GM23338 (cell line): ENCODE results near the gene LAD1. TPM values are rescaled to one million over a fixed set of nuclear protein-coding genes. Genes with fewer than 3 reads are reported as not detected.

Experiments
- ATAC-seq: fragments of 200-7000 bp; cut with Tn5 transposase; 3 replicates; pipeline ENCODE4 v1.9.1; 2020
- DNase-seq: peaks from one replicate; pipeline ENCODE4 v3.0.0-alpha.2; 2015; ENCODE audit warnings: low spot score
- H2AFZ ChIP-seq: fragments of 200-600 bp; sonication (generic); 2 replicates; pipeline ENCODE4 v1.8.0; 2016; ENCODE audit warnings: antibody characterized with exemption, mild to moderate bottlenecking, moderate library complexity
- H3F3A ChIP-seq: fragments of 200-600 bp; sonication (generic); replicated peaks from 2 replicates; pipeline ENCODE4 v1.8.0; 2017; ENCODE audit warnings: antibody characterized with exemption, mixed run types, low read depth
- H3K27ac ChIP-seq: fragments of 200-600 bp; sonication (generic); 2 replicates; pipeline ENCODE4 v1.6.1; 2016; ENCODE audit warnings: low read depth
- H3K27me3 ChIP-seq: fragments of 200-600 bp; sonication (generic); 2 replicates; pipeline ENCODE4 v1.8.0; 2016; ENCODE audit warnings: mild to moderate bottlenecking, mixed run types, moderate library complexity; ENCODE audit not compliant: insufficient read depth
- H3K36me3 ChIP-seq: fragments of 200-600 bp; sonication (generic); 2 replicates; pipeline ENCODE4 v1.8.0; 2016; ENCODE audit warnings: mild to moderate bottlenecking; ENCODE audit not compliant: insufficient read depth
- H3K4me1 ChIP-seq: fragments of 200-600 bp; sonication (generic); 2 replicates; pipeline ENCODE4 v1.8.0; 2016; ENCODE audit warnings: mild to moderate bottlenecking, moderate library complexity; ENCODE audit not compliant: insufficient read depth
- H3K4me2 ChIP-seq: fragments of 200-600 bp; sonication (generic); 2 replicates; pipeline ENCODE4 v1.7.1; 2017; ENCODE audit warnings: mixed run types
- H3K4me3 ChIP-seq: fragments of 200-600 bp; sonication (generic); 2 replicates; pipeline ENCODE4 v1.6.1; 2016; ENCODE audit warnings: mixed run types
- H3K79me2 ChIP-seq: fragments of 200-600 bp; sonication (generic); replicated peaks from 2 replicates; pipeline ENCODE4 v1.8.0; 2017; ENCODE audit warnings: mild to moderate bottlenecking; ENCODE audit not compliant: insufficient read depth
- H3K9me2 ChIP-seq: fragments of 200-600 bp; sonication (generic); 2 replicates; pipeline ENCODE4 v1.8.0; 2017; ENCODE audit not compliant: insufficient read depth
- H4K20me1 ChIP-seq: fragments of 200-600 bp; sonication (generic); replicated peaks from 2 replicates; pipeline ENCODE4 v1.8.0; 2017; ENCODE audit warnings: mild to moderate bottlenecking; ENCODE audit not compliant: insufficient read depth
- H3K27ac Mint-ChIP-seq: 2 replicates; pipeline ENCODE4 v1.8.0; 2020; ENCODE audit warnings: inconsistent platforms, mild to moderate bottlenecking, moderate library complexity, mixed read lengths
- H3K27me3 Mint-ChIP-seq: 3 replicates; pipeline ENCODE4 v1.8.0; 2022; ENCODE audit warnings: low read depth, mild to moderate bottlenecking, moderate library complexity, mixed read lengths, inconsistent platforms; ENCODE audit not compliant: insufficient read depth, poor library complexity
- H3K36me3 Mint-ChIP-seq: 3 replicates; pipeline ENCODE4 v1.8.0; 2021; ENCODE audit warnings: low read depth, mild to moderate bottlenecking, inconsistent platforms, moderate library complexity, mixed read lengths
- H3K4me1 Mint-ChIP-seq: 3 replicates; pipeline ENCODE4 v1.8.0; 2020; ENCODE audit warnings: mild to moderate bottlenecking, inconsistent platforms, mixed read lengths
- H3K4me3 Mint-ChIP-seq: 3 replicates; pipeline ENCODE4 v1.8.0; 2021; ENCODE audit warnings: moderate library complexity, mild to moderate bottlenecking, inconsistent platforms, mixed read lengths
- H3K9me3 Mint-ChIP-seq: 3 replicates; pipeline ENCODE4 v1.8.0; 2020; ENCODE audit warnings: moderate library complexity, mild to moderate bottlenecking, inconsistent platforms, mixed read lengths
- CREB1 ChIP-seq: fragments of 250-450 bp; sonication (Bioruptor Pico); IDR thresholded peaks from 2 replicates; pipeline ENCODE4 v1.5.0; 2020; ENCODE audit warnings: low read depth, mild to moderate bottlenecking, moderate library complexity
- EZH2 ChIP-seq: fragments of 200-600 bp; sonication (generic); IDR thresholded peaks from one replicate; pipeline ENCODE4 v1.8.0; 2017; ENCODE audit warnings: antibody characterized with exemption, mild to moderate bottlenecking, low read depth; ENCODE audit not compliant: unreplicated experiment
- EZH2phosphoT487 ChIP-seq: fragments of 200-600 bp; sonication (generic); IDR thresholded peaks from one replicate; pipeline ENCODE4 v1.8.1; 2018; ENCODE audit warnings: antibody characterized with exemption; ENCODE audit not compliant: unreplicated experiment
- JUNB ChIP-seq: IDR thresholded peaks from one replicate; pipeline ENCODE4 v1.6.1; 2016; ENCODE audit warnings: antibody characterized with exemption; ENCODE audit not compliant: unreplicated experiment
- REST ChIP-seq: IDR thresholded peaks from one replicate; pipeline ENCODE4 v1.6.1; 2018; ENCODE audit warnings: antibody characterized with exemption; ENCODE audit not compliant: unreplicated experiment
- STAT1 ChIP-seq: IDR thresholded peaks from one replicate; pipeline ENCODE4 v1.6.1; 2016; ENCODE audit warnings: antibody characterized with exemption; ENCODE audit not compliant: unreplicated experiment
- ZNF114 ChIP-seq: fragments of 250-450 bp; sonication (Bioruptor Pico); IDR thresholded peaks from 2 replicates; pipeline ENCODE4 v1.5.0; 2020; ENCODE audit warnings: mild to moderate bottlenecking, moderate library complexity
- ZNF331 ChIP-seq: fragments of 250-450 bp; sonication (Bioruptor Pico); IDR thresholded peaks from 2 replicates; pipeline ENCODE4 v1.5.0; 2020; ENCODE audit warnings: low read depth, mild to moderate bottlenecking, moderate library complexity
- ZNF462 ChIP-seq: fragments of 250-450 bp; sonication (Bioruptor Pico); IDR thresholded peaks from 2 replicates; pipeline ENCODE4 v1.5.0; 2020; ENCODE audit warnings: mild to moderate bottlenecking, moderate library complexity
- polyA plus RNA-seq: library from polyadenylated mRNA; unstranded; fragments of >200 nt; fragmentation: Nextera tagmentation; extraction: Ambion mirVana; gene quantifications from 2 replicates; pipeline ENCODE4 v1.2.1, GENCODE V29; 2016
- total RNA-seq: library from RNA; depleted of rRNA; stranded (reverse); fragments of >200 nt; shearing (Covaris generic); gene quantifications from 2 replicates; pipeline ENCODE4 v1.2.3, GENCODE V29; 2014
- TF ChIP-seq, protein P1 (sequence below): IDR thresholded peaks from 2 replicates; pipeline ENCODE4 v1.6.1; 2016; ENCODE audit warnings: antibody characterized with exemption

Gene LAD1
- total and polyA plus RNA-seq, 2 experiments from 2014 or later: 17.6 to 18.9 TPM

DNA sequence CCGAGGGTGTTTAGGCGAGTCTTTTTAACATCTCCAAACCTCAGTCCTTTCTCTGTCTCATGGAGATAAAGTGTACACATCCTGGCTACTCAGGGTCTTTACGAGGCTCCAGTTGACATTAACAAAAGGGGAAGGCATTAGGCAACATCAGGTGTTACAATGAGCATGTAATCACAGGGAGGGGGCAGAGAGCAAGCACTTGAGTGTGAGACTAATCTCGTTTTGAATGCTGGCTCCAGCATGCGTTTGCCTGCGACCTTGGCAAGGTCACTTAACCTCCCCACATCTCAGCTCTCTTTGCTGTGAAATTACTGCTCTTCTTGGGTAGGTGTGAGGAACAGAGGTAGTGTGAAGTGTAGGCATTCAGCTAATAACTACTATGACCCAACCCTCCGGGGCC is 24.8 kb downstream of the LAD1 start:
- Histone ChIP-seq H3K4me1 (peaks cover 37% of the 10 kb centered on the region), H4K20me1 (no peaks in the 10 kb centered on the region), H3K9me2 (0 out of 2 replicates have a peak, but pooled peaks cover 7% of the 10 kb centered on the region), H3K4me2 (peak overlapping the region; percentile 39), H2AFZ (no peak overlapping the region), H3K27ac (no peak overlapping the region), H3K79me2 (no peaks in the 10 kb centered on the region), H3K4me3 (no peak overlapping the region), H3K36me3 (no peaks in the 10 kb centered on the region), H3K27me3 (no peaks in the 10 kb centered on the region), H3F3A (peaks cover 15% of the 10 kb centered on the region; the same call in 1 of the 2 replicates)
- Mint-ChIP-seq H3K9me3 (no peaks in the 10 kb centered on the region), H3K4me3 (no peak overlapping the region; the same call in 2 of the 3 replicates), H3K36me3 (no peaks in the 10 kb centered on the region), H3K4me1 (peaks cover 69% of the 10 kb centered on the region), H3K27ac (peak overlapping the region; percentile 9), H3K27me3 (peaks cover 16% of the 10 kb centered on the region)
- DNase-seq (no peak), ATAC-seq (no peak)
- TF ChIP-seq STAT1 (no peak), JUNB (no peak), ZNF331 (CRISPR knock-in tag) (no peak), ZNF114 (CRISPR knock-in tag) (no peak), CREB1 (CRISPR knock-in tag) (no peak), EZH2 (no peak), EZH2phosphoT487 (no peak), REST (no peak)
- TF ChIP-seq, protein P1, sequence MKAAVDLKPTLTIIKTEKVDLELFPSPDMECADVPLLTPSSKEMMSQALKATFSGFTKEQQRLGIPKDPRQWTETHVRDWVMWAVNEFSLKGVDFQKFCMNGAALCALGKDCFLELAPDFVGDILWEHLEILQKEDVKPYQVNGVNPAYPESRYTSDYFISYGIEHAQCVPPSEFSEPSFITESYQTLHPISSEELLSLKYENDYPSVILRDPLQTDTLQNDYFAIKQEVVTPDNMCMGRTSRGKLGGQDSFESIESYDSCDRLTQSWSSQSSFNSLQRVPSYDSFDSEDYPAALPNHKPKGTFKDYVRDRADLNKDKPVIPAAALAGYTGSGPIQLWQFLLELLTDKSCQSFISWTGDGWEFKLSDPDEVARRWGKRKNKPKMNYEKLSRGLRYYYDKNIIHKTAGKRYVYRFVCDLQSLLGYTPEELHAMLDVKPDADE: no peak

- no peaks in the 10 kb centered on the region for H3K79me2 ChIP-seq
- no peaks in the 10 kb centered on the region for H4K20me1 ChIP-seq
- Mint-ChIP-seq H3K27ac (peak overlapping the region; percentile 38; the same call in 1 of the 2 replicates), H3K4me3 (no peak overlapping the region; the same call in 2 of the 3 replicates), H3K27me3 (peaks cover 19% of the 10 kb centered on the region), H3K36me3 (no peaks in the 10 kb centered on the region), H3K9me3 (no peaks in the 10 kb centered on the region), H3K4me1 (peaks cover 49% of the 10 kb centered on the region)
- H3K27me3 ChIP-seq: no peaks in the 10 kb centered on the region
- DNase-seq (no peak), ATAC-seq (no peak)
- H2AFZ ChIP-seq: no peak overlapping the region
- H3F3A ChIP-seq: peaks cover 10% of the 10 kb centered on the region; the same call in 1 of the 2 replicates
- H3K36me3 ChIP-seq: no peaks in the 10 kb centered on the region
- peaks cover 24% of the 10 kb centered on the region for H3K4me1 ChIP-seq
- H3K27ac ChIP-seq: no peak overlapping the region
- no peak overlapping the region for H3K4me3 ChIP-seq
- 0 out of 2 replicates have a peak, but pooled peaks cover 7% of the 10 kb centered on the region for H3K9me2 ChIP-seq
- no peak overlapping the region for H3K4me2 ChIP-seq
- TF ChIP-seq ZNF462: no peak
Observed at GRCh38 chr1:201371792-201372191, 27.3 kb downstream of the LAD1 start.
